GM21367 (cell line): ENCODE measurements around the gene ASNSD1.
A peak's percentile ranks its signal among the peaks of the same experiment; 100 is the strongest.
"Not testable (repeated sequence)": the region's sequence is repeated elsewhere in the genome, so short reads cannot be mapped to it uniquely, and the experiment has no call there.

Source experiments
- ATAC-seq: cut with Tn5 transposase; IDR thresholded peaks from one replicate; pipeline ENCODE4 v1.9.1; 2021; ENCODE audit not compliant: unreplicated experiment

ASNSD1 gene

DNA sequence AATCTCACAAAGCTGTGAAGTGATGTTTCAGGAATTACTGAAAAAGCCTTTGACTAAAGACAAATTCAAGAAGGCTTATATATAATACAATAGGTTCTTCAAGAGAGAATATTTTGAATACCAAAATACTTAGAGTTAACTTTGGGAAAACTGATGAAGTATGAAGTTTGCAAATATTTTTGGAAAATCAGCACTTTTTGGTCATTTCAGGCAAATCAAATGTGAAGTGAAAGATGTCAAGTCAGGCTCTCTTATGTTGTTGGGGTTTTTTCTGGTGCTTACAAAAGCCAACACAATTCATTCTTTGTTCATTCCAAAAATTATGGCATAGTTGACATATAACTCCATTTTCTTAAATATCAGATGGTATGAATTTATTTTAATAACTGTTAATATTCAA, 14.7 kb upstream of the ASNSD1 start:
- no peak for ATAC-seq

DNA sequence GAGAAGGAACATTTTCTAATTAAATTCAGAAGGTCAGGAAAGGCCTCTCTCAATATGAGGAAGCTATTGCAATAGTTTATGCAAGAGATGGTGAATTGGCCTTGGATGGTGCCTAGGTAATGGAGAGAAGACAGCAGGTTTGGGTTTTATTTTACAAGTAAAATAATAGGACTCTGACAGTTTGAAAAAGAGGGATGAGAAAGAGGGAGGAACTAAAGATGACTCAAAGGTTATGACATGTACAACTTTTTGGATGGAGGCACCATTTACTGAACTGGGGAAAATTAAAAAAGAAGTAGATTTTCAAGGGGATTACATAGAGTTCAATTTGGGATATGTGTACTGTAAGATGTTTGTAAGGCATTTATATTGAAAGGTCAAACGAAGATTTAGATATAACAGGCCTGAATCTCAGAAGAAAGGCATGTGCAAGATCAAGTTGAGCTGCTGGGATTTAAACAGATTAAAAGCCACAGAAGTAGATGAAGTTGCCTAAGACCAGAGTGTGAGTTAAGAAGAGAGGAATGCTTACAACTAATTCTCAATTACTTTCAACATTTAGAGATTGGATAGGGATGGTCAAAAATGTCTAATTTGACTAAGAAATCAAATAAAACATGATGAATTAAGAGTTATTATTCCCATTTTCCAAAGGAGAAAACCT, 12.3 kb upstream of the ASNSD1 start:
- no peak for ATAC-seq

GRCh38 chr2:189651284-189651683, 10.0 kb upstream of the ASNSD1 start:
- no peak for ATAC-seq

GRCh38 chr2:189653464-189653863, 7.8 kb upstream of the ASNSD1 start:
- ATAC-seq = not testable (repeated sequence)

DNA sequence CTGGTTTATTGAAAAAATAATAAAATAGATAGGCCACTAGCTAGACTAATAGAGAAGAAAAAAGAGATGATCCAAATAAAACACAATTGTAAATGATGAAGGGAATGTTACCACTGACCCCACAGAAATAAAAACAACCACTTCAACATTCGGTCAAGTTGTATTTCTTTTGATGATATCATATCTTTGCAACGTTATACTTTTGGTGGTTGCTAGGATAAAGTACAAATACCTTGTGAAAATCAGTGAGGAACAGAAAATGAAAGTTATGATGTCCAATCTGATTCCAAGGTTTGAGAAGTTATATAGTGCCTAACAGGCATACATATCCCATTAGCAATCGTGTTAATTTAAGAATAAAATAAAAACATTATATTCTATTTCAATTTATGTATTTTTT, 6.6 kb upstream of the ASNSD1 start:
- ATAC-seq = no peak

GRCh38 chr2:189657867-189658266, 3.4 kb upstream of the ASNSD1 start:
- peak; percentile 49 for ATAC-seq

DNA sequence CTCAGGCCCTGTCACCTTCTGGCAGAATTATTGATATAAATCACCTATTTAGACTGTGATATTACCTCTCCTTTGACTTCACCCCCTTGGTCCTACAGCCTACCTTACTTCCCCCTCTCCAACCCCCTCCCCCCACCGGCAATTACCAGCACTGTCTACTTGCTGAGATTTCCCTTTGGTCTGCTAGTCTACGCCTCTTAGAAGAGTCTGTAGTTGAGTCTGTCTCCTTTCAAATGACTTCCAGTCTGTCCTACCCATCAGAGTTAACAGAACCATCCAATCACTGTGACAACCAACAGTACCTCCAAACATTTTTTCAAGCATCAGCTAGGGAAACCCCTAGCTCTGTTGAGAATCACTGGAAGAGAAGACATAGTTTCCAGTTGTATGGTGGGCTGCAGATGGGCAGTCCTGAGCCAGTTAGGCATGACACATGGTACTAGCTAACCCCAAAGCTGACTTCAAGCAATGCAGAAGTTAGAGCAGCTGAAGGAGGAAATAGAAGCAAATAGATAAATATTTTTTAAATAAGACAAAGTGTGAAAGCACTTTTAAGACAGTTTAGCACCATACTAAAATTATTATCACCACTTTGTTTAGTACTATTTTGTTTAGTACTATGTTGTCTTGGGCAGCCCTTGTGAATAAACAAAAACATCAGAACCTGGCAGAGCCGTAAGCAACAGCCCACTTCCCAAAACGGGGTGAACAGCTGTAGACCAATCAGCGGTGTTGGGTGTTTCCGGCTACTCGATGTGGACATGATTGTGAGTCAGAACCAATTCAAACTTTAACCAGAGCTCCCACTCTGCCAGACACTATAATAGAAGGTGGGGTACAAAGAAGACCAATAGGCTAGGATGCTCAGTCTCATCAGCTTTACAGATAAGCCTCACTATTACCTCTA, 2.7 kb upstream of the ASNSD1 start:
- ATAC-seq = no peak

- ATAC-seq = no peak
These were observed 1.5 kb upstream of the ASNSD1 start for GRCh38 chr2:189659734-189660133.

GRCh38 chr2:189660803-189661147, 484 bp upstream of the ASNSD1 start:
- ATAC-seq = no peak

DNA sequence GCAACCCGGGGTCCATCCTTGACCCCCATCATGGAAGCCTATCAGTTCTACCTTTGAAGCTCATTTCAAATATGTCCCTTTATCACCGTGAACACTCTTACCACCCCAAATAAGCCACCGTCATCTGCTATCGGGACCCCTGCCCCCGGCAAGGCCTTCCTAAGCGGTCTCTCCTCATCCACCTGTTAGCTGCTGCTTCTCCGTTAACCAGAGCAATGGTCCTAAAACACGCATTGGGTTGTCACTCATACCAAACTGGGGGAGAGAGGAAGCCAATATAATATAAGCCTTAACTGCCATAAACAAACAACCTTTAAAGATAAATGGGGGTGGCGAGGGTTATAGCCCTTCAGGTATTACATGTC, 680 bp downstream of the ASNSD1 start:
- no peak for ATAC-seq

- no peak for ATAC-seq
These were observed 1.5 kb downstream of the ASNSD1 start for GRCh38 chr2:189662669-189663226.

- not testable (repeated sequence) for ATAC-seq
These were observed 2.1 kb downstream of the ASNSD1 start for GRCh38 chr2:189663319-189663718.

- no peak for ATAC-seq
These were observed 8.7 kb downstream of the ASNSD1 start for GRCh38 chr2:189669913-189670312.

GRCh38 chr2:189673661-189674373, 12.6 kb downstream of the ASNSD1 start:
- ATAC-seq = peak; percentile 14

- ATAC-seq = peak; percentile 95
These were observed 13.3 kb downstream of the ASNSD1 start, which contains the start of gene ANKAR for GRCh38 chr2:189674374-189675112. ANKAR (plus strand) TSS chr2:189674670; CDS start chr2:189676491, 1,821 bp downstream.

DNA sequence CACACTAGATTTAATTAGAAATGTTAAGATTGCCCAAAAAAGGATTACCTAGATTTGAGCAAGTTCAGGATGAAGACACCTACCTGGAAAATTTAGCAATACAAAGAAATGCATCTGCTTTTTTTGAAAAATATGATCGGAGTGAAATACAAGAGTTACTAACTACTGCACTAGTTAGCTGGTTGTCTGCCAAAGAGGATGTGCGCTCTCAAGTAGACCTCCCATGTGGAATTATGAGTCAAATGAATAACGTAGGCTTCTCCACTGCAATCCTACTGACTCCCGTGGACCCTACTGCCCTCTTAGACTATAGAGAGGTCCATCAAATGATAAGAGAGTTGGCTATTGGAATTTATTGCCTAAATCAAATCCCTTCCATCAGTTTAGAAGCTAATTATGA, 15.2 kb downstream of the ASNSD1 start:
- no peak for ATAC-seq

DNA sequence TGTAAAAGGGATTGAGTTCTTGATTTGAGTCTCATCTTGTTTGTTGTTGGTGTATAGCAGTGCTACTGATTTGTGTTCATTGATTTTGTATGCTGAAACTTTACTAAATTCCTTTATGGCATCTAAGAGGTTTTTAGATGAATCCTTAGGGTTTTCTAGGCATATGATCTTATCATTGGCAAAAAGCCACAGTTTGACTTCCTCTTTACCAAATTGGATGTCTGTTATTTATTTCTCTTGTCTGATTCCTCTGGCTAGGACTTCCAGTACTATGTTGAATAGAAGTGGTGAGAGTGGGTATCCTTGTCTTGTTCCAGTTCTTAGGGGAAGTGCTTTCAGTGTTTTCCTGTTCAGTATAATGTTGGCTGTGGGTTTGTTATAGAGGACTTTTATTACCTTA, 18.0 kb downstream of the ASNSD1 start:
- ATAC-seq = no peak

DNA sequence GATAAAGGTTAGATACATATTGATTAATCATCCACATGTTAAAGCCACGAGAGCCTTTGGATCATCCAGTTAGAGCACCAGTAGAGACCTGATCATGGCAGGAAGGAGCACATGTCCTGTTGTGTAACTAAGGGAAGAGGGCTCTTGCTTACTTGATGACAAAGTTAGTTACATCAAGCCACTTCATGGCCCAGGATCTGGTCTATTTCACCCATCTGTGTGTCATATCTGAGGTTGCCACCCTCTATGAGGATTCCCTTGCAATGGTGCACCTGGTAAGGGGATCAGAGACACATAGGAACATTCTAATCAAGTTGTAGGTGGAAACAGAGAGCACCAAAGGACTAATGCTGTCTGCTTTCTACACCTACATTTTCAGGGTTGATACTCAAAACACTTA, 19.9 kb downstream of the ASNSD1 start:
- no peak for ATAC-seq

DNA sequence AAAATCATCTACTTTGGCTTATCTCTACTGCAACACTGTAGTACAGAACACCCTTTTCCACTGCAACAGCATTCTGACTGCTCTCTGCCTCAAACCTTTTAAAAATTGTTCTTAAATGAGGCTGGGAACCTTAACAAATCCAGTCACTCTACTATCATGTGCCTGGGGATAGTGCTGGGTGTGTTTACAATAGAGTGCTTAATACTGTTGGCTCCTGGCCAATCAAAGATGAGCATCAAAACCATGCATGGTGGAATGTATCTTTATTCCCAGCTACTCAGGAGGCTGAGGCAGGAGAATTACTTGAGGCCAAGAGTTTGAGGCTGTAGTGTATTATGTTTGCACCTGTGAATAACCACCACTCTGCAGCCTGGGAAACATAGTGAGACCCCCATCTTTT, 20.6 kb downstream of the ASNSD1 start:
- ATAC-seq = no peak

GRCh38 chr2:189683348-189683747, 22.1 kb downstream of the ASNSD1 start:
- ATAC-seq = no peak

DNA sequence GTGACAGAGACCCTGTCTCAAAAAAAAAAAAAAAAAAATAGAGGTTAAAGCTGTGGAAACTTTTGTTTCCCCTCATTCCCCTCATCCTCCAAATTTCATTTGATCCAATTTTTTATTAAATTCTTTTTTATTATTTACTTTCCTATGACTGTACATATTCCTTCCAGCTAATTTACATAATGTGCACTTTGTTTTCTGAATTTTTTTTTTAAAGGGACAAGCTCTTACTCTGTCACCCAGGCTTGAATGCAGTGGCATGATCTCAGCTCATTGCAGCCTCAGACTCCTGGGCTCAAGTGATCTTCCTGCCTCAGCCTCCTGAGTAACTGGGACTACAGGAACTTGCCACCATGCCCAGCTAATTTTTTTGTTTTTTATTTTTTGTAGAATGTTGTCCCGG, 23.6 kb downstream of the ASNSD1 start:
- no peak for ATAC-seq
